ENCODE results near the gene THADA.

THADA gene

GRCh38 chr2:43348908-43349661 lies 246.8 kb downstream of the THADA start:
- Histone ChIP-seq H3K27ac (ENCODE audit: low read depth, low read length) (no peak overlapping the region), H3K36me3 (ENCODE audit: insufficient read depth, low read length) (no peaks in the 10 kb centered on the region), H2AFZ (ENCODE audit: low read length, unreplicated experiment) (no peak overlapping the region), H3K79me2 (ENCODE audit: control insufficient read depth, insufficient read depth, low read length, unreplicated experiment) (no peaks in the 10 kb centered on the region), H3K27me3 (ENCODE audit: insufficient read depth, low read length) (no peaks in the 10 kb centered on the region), H3K4me3 (ENCODE audit: low read depth, low read length) (no peak overlapping the region), H3K4me1 (ENCODE audit: control insufficient read depth, insufficient read depth, low read length, unreplicated experiment) (peaks cover 15% of the 10 kb centered on the region)

- H3K36me3 ChIP-seq (ENCODE audit: insufficient read depth, low read length): no peaks in the 10 kb centered on the region
- H2AFZ ChIP-seq (ENCODE audit: low read length, unreplicated experiment): no peak overlapping the region
- H3K27me3 ChIP-seq (ENCODE audit: insufficient read depth, low read length): no peaks in the 10 kb centered on the region
- H3K4me3 ChIP-seq (ENCODE audit: low read depth, low read length): no peak overlapping the region
- H3K27ac ChIP-seq (ENCODE audit: low read depth, low read length): no peak overlapping the region
- no peaks in the 10 kb centered on the region for H3K79me2 ChIP-seq (ENCODE audit: control insufficient read depth, insufficient read depth, low read length, unreplicated experiment)
- H3K4me1 ChIP-seq (ENCODE audit: control insufficient read depth, insufficient read depth, low read length, unreplicated experiment): peaks cover 25% of the 10 kb centered on the region
These were observed 248.1 kb downstream of the THADA start for GRCh38 chr2:43347746-43348145.

DNA sequence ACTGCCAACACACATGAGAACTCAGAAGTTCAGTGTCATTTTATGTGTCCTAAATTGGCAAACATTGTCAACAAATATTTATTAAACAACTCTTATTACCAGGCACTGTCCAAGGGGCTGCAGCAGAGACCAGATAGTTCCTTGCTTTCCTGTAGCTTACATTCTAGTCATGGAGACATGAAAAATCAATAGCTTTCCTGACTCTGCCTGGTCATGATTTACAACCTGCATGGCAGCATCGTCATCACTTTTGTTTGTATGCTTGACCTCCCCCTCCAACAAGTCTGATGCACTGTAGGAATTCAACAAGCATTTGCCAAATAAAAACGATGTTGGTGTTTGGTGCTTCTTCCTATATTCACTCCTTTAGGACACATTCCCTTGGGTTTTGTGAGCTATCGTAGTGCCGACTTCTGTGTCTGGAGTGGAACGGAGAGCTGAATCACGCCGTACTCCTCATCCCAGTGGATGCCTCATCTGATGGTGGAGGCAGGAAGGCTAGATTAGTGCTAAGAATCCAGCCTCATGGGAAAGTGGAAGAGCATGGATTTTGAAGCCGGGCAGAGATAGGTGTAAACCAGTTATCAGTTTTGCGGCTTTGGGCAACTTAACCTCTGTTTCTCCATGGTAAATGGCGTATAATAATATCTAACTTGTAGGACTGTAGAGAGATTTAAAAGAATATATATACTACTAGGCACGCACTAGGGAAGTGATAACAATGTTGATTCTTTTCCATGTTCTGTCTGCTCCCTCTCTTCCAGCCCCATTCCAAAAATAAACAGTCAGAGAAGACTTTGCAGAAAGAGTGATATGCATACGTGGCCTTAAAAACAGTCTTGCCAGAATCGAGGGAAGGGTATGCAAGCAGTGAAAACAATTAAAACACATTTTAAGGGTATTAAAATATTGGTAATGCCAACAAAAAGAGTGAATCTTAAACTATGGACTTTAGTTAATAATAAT lies 249.0 kb downstream of the THADA start:
- Histone ChIP-seq H3K27me3 (ENCODE audit: insufficient read depth, low read length) (no peaks in the 10 kb centered on the region), H3K4me3 (ENCODE audit: low read depth, low read length) (no peak overlapping the region), H3K4me1 (ENCODE audit: control insufficient read depth, insufficient read depth, low read length, unreplicated experiment) (peaks cover 25% of the 10 kb centered on the region), H3K79me2 (ENCODE audit: control insufficient read depth, insufficient read depth, low read length, unreplicated experiment) (no peaks in the 10 kb centered on the region), H3K27ac (ENCODE audit: low read depth, low read length) (no peak overlapping the region), H3K36me3 (ENCODE audit: insufficient read depth, low read length) (no peaks in the 10 kb centered on the region), H2AFZ (ENCODE audit: low read length, unreplicated experiment) (no peak overlapping the region)

GRCh38 chr2:43345872-43346271 lies 250.0 kb downstream of the THADA start:
- no peak overlapping the region for H3K27ac ChIP-seq (ENCODE audit: low read depth, low read length)
- no peaks in the 10 kb centered on the region for H3K79me2 ChIP-seq (ENCODE audit: control insufficient read depth, insufficient read depth, low read length, unreplicated experiment)
- peaks cover 33% of the 10 kb centered on the region for H3K4me1 ChIP-seq (ENCODE audit: control insufficient read depth, insufficient read depth, low read length, unreplicated experiment)
- H3K36me3 ChIP-seq (ENCODE audit: insufficient read depth, low read length): no peaks in the 10 kb centered on the region
- H3K27me3 ChIP-seq (ENCODE audit: insufficient read depth, low read length): no peaks in the 10 kb centered on the region
- no peak overlapping the region for H2AFZ ChIP-seq (ENCODE audit: low read length, unreplicated experiment)
- H3K4me3 ChIP-seq (ENCODE audit: low read depth, low read length): no peak overlapping the region

GRCh38 chr2:43345391-43345813 lies 250.4 kb downstream of the THADA start:
- Histone ChIP-seq H2AFZ (ENCODE audit: low read length, unreplicated experiment) (no peak overlapping the region), H3K4me3 (ENCODE audit: low read depth, low read length) (no peak overlapping the region), H3K79me2 (ENCODE audit: control insufficient read depth, insufficient read depth, low read length, unreplicated experiment) (no peaks in the 10 kb centered on the region), H3K27me3 (ENCODE audit: insufficient read depth, low read length) (no peaks in the 10 kb centered on the region), H3K4me1 (ENCODE audit: control insufficient read depth, insufficient read depth, low read length, unreplicated experiment) (peaks cover 38% of the 10 kb centered on the region), H3K36me3 (ENCODE audit: insufficient read depth, low read length) (no peaks in the 10 kb centered on the region), H3K27ac (ENCODE audit: low read depth, low read length) (no peak overlapping the region)

DNA sequence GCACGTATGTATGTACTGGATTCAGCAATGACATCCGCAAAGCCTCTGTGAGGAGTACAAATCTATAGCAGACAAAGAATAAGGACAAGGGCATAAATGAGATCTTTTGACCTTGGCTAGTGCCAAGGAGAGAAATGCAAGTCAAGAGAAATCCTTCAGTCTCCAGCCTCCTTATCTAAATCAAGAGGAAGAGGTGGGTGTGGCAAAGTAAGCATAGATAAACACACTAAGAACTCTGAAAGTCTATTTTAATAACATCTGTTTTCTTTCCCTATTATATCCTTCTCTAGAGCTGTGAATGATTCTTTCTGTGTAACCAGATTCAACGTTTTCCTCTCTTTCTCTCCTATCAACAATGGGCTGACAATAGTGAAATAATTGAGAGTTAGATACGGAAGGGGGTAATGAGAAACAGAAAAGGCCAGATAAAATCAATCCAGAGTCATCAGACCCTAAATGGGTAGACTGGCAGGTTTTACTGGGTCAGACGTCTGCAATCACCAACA lies 250.9 kb downstream of the THADA start:
- no peak overlapping the region for H3K27ac ChIP-seq (ENCODE audit: low read depth, low read length)

DNA sequence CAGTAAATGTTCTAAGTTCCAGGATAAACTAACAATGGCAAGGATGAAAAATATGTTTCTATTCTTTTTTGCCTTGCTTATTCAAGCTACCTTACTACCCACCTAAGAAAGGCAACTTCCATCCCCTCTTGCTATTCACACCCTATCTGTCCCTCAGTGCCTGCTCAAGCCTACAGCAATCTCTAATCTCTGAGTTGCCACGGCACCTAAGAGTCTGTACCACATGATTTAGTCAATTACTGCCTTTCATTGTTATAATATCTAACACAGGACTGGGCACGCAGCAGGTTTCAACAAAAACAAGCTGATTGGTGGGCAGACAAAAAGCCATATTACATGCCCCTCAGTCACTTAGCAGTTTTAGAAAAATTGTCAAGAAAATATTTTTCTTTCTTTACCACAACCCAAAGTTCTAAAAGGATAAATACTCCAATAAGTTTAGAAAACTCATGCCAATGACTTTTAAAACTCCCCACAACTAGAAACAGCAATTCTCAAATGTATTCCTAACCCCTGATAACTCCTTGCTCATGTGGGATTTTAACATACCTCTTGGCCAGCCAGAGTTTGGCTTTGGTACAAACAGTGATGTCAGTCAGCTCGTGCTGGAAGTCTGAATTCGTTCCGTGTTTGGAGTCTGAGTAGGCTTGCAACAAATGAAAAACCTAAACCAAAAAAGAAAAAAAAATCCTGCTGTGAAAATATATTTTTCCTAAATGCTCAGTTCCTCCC lies 252.1 kb downstream of the THADA start:
- Histone ChIP-seq H3K79me2 (ENCODE audit: control insufficient read depth, insufficient read depth, low read length, unreplicated experiment) (no peaks in the 10 kb centered on the region), H3K27ac (ENCODE audit: low read depth, low read length) (peak overlapping the region; percentile 29; the same call in 1 of the 2 replicates), H3K36me3 (ENCODE audit: insufficient read depth, low read length) (no peaks in the 10 kb centered on the region), H3K27me3 (ENCODE audit: insufficient read depth, low read length) (no peaks in the 10 kb centered on the region), H3K4me3 (ENCODE audit: low read depth, low read length) (no peak overlapping the region), H3K4me1 (ENCODE audit: control insufficient read depth, insufficient read depth, low read length, unreplicated experiment) (peaks cover 44% of the 10 kb centered on the region), H2AFZ (ENCODE audit: low read length, unreplicated experiment) (no peak overlapping the region)

More for the DNA sequence above, 250.9 kb downstream of the THADA start:
- peaks cover 43% of the 10 kb centered on the region for H3K4me1 ChIP-seq (ENCODE audit: control insufficient read depth, insufficient read depth, low read length, unreplicated experiment)
- no peaks in the 10 kb centered on the region for H3K27me3 ChIP-seq (ENCODE audit: insufficient read depth, low read length)
- 0 out of 2 replicates have a peak overlapping the region, but pooled peaks have one; percentile 0 for H3K4me3 ChIP-seq (ENCODE audit: low read depth, low read length)
- H2AFZ ChIP-seq (ENCODE audit: low read length, unreplicated experiment): no peak overlapping the region
- H3K36me3 ChIP-seq (ENCODE audit: insufficient read depth, low read length): no peaks in the 10 kb centered on the region
- no peaks in the 10 kb centered on the region for H3K79me2 ChIP-seq (ENCODE audit: control insufficient read depth, insufficient read depth, low read length, unreplicated experiment)

DNA sequence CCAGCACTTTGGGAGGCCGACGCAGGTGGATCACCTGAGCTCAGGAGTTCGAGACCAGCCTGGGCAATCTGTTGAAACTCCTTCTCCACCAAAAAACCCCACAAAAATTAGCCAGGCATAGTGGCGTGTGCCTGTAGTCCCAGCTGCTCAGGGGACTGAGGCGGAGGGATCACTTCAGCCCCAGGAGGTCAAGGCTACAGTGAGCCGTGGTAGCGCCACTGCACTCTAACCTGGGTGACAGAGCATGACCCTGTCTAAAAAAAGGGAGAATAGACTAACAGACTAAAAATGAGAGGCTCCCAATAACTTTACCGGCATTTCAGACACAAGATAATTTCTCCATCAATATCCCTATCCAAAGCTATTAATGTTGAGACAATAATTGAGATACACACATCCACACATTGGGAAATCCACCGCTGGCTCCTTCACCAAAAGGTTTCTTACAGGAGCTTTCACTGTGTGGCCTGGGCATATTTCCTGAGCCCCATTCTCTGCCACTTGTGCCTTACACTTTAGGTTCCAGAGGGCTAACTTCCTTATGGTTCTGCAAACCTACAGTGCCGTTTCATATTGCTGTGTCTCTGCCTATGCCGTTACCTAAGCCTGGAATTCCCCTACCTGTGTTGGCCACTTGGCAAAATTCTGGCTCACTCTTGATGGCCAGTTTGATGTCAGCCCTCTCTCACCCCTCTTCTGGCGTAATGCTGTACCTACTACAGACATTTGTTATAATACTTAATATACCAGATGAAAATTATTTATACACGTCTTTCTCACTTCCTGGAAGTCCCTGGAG lies 253.7 kb downstream of the THADA start:
- no peak overlapping the region for H2AFZ ChIP-seq (ENCODE audit: low read length, unreplicated experiment)
- H3K36me3 ChIP-seq (ENCODE audit: insufficient read depth, low read length): no peaks in the 10 kb centered on the region
- no peak overlapping the region for H3K27ac ChIP-seq (ENCODE audit: low read depth, low read length)
- peaks cover 44% of the 10 kb centered on the region for H3K4me1 ChIP-seq (ENCODE audit: control insufficient read depth, insufficient read depth, low read length, unreplicated experiment)
- no peak overlapping the region for H3K4me3 ChIP-seq (ENCODE audit: low read depth, low read length)
- H3K79me2 ChIP-seq (ENCODE audit: control insufficient read depth, insufficient read depth, low read length, unreplicated experiment): no peaks in the 10 kb centered on the region
- no peaks in the 10 kb centered on the region for H3K27me3 ChIP-seq (ENCODE audit: insufficient read depth, low read length)

GRCh38 chr2:43340945-43341356 lies 254.9 kb downstream of the THADA start:
- H3K36me3 ChIP-seq (ENCODE audit: insufficient read depth, low read length): no peaks in the 10 kb centered on the region
- H3K27ac ChIP-seq (ENCODE audit: low read depth, low read length): peak overlapping the region; percentile 51
- peaks cover 44% of the 10 kb centered on the region for H3K4me1 ChIP-seq (ENCODE audit: control insufficient read depth, insufficient read depth, low read length, unreplicated experiment)
- H3K27me3 ChIP-seq (ENCODE audit: insufficient read depth, low read length): no peaks in the 10 kb centered on the region
- no peak overlapping the region for H3K4me3 ChIP-seq (ENCODE audit: low read depth, low read length)
- H2AFZ ChIP-seq (ENCODE audit: low read length, unreplicated experiment): no peak overlapping the region
- no peaks in the 10 kb centered on the region for H3K79me2 ChIP-seq (ENCODE audit: control insufficient read depth, insufficient read depth, low read length, unreplicated experiment)
